GM12878 (cell line): ENCODE data around the gene GRM3. TPM values are rescaled to one million over a fixed set of nuclear protein-coding genes. Genes with fewer than 3 reads are reported as not detected.

Experiments used
- ATAC-seq: fragments of 200-7000 bp; cut with Tn5 transposase; 3 replicates; pipeline ENCODE4 v1.9.1; 2020; ENCODE audit warnings: mild to moderate bottlenecking, moderate library complexity
- BruUV-seq: library from RNA; stranded (reverse); fragments of 400-500 nt; replicated peaks from 2 replicates; lab custom pipeline; 2021; lab: Mats Ljungman, UMichigan
- CTCF ChIA-PET: fragments of 300-600 bp; sonication (Branson Sonifier 250); formaldehyde crosslinking; extraction: SDS; loops from one replicate; lab custom pipeline; 2021; ENCODE audit warnings: inconsistent platforms; lab: Yijun Ruan, JAX
- POLR2A ChIA-PET: fragments of 350-600 bp; formaldehyde crosslinking; extraction: SDS; loops from one replicate; lab custom pipeline; 2021; ENCODE audit warnings: inconsistent platforms; lab: Charles Lee
- RAD21 ChIA-PET: fragments of 300-600 bp; sonication (Branson Sonifier 250); formaldehyde crosslinking; loops from one replicate; lab custom pipeline; 2023; ENCODE audit warnings: antibody characterized with exemption; ENCODE audit not compliant: unreplicated experiment; lab: Charles Lee
- SMC1A ChIA-PET: fragments of 300-600 bp; sonication (Branson Sonifier 250); formaldehyde crosslinking; loops from one replicate; lab custom pipeline; 2023; ENCODE audit not compliant: unreplicated experiment, uncharacterized antibody; lab: Charles Lee
- DNase-seq: peaks from one replicate; pipeline ENCODE4 v3.0.0-alpha.2; 2011; ENCODE audit warnings: low read depth, low spot score
- FAIRE-seq: peaks from 3 replicates; lab custom pipeline; 2011; peaks lifted over from hg19 to GRCh38; lab: Jason Lieb, UNC
- H2AFZ ChIP-seq: 2 replicates; pipeline ENCODE4 v1.6.0; 2011; ENCODE audit warnings: low read depth, low read length, control low read depth; ENCODE audit not compliant: control insufficient read depth
- H3K27ac ChIP-seq: 2 replicates; pipeline ENCODE4 v1.5.1; 2011; ENCODE audit warnings: control low read depth; ENCODE audit not compliant: control insufficient read depth, insufficient read depth
- H3K27me3 ChIP-seq, 2 experiments: replicated peaks in 1 of 2; 2 replicates each; pipeline versions ENCODE4 v1.6.0 to v1.6.1; 2011; ENCODE audit warnings: low read length in 1 of 2; ENCODE audit not compliant: control insufficient read depth in 2 of 2, insufficient read depth in 2 of 2
- H3K36me3 ChIP-seq, 2 experiments: 2 replicates each; pipeline ENCODE4 v1.5.1; 2011; ENCODE audit warnings: low read length in 1 of 2; ENCODE audit not compliant: control insufficient read depth in 2 of 2, insufficient read depth in 2 of 2
- H3K4me1 ChIP-seq: 2 replicates; pipeline ENCODE4 v1.6.1; 2011; ENCODE audit warnings: mild to moderate bottlenecking, low read length, moderate library complexity, mixed read lengths; ENCODE audit not compliant: control insufficient read depth, insufficient read depth
- H3K4me2 ChIP-seq: 2 replicates; pipeline ENCODE4 v1.6.0; 2011; ENCODE audit warnings: control low read depth; ENCODE audit not compliant: control insufficient read depth, insufficient read depth
- H3K4me3 ChIP-seq: fragments of 200-600 bp; sonication (generic); 2 replicates; pipeline ENCODE4 v1.5.1; 2016
- H3K79me2 ChIP-seq: 2 replicates; pipeline ENCODE4 v1.6.0; 2011; ENCODE audit warnings: low read length; ENCODE audit not compliant: control insufficient read depth, insufficient read depth
- H3K9ac ChIP-seq: 2 replicates; pipeline ENCODE4 v1.8.0; 2011; ENCODE audit warnings: low read length, control low read depth, mixed read lengths; ENCODE audit not compliant: control insufficient read depth, insufficient read depth
- H3K9me3 ChIP-seq: replicated peaks from 3 replicates; pipeline ENCODE4 v1.5.1; 2011; ENCODE audit warnings: mild to moderate bottlenecking, low read length; ENCODE audit not compliant: control insufficient read depth, insufficient read depth
- H4K20me1 ChIP-seq: 2 replicates; pipeline ENCODE4 v1.6.0; 2011; ENCODE audit not compliant: control insufficient read depth, insufficient read depth
- E2F8 ChIP-seq: fragments of 450-650 bp; IDR thresholded peaks from 2 replicates; pipeline ENCODE4 v1.6.1; 2018; ENCODE audit warnings: mild to moderate bottlenecking, low read depth, moderate library complexity; ENCODE audit not compliant: partially characterized antibody
- IRF3 ChIP-seq: fragments of 450-650 bp; IDR thresholded peaks from 2 replicates; pipeline ENCODE4 v1.6.1; 2014; ENCODE audit warnings: mild to moderate bottlenecking
- RAD21 ChIP-seq: IDR thresholded peaks from 2 replicates; pipeline ENCODE4 v1.6.1; 2011; ENCODE audit warnings: mild to moderate bottlenecking, low read depth, low read length, moderate library complexity; ENCODE audit not compliant: insufficient read depth
- YY1 ChIP-seq: IDR thresholded peaks from 2 replicates; pipeline ENCODE4 v1.6.1; 2011; ENCODE audit warnings: low read depth, mild to moderate bottlenecking, low read length
- ZNF687 ChIP-seq: fragments of 450-650 bp; IDR thresholded peaks from 2 replicates; pipeline ENCODE4 v1.6.1; 2017; ENCODE audit warnings: mild to moderate bottlenecking, moderate library complexity
- WGBS: methylation state at CpG from one replicate; pipeline ENCODE4 v1.1.6; 2016; ENCODE audit warnings: low lambda C conversion rate; ENCODE audit not compliant: insufficient replicate concordance, insufficient coverage; ENCODE audit errors: missing lambda C conversion rate; 5-methylcytosine and 5-hydroxymethylcytosine counted together
- in situ Hi-C: fragments of 300-500 bp; cut with MboI; formaldehyde crosslinking; loops from 9 replicates; pipeline ENCODE4 v1.14.3; 2018; ENCODE audit warnings: mixed read lengths
- intact Hi-C: fragments of 100-400 bp; cut with micrococcal nuclease; formaldehyde crosslinking; loops from one replicate; pipeline ENCODE4 v1.14.2; 2022; ENCODE audit not compliant: unreplicated experiment
- polyA plus RNA-seq, 11 experiments: library from polyadenylated mRNA; depleted of rRNA in 4 of 11; unstranded in 6 of 11; stranded (reverse) in 5 of 11; fragments of >200 nt; fragmentation: Nextera tagmentation in 4 of 11; fragmentation: Illumina TruSeq in 1 of 11; extraction: Ambion mirVana in 4 of 11; extraction: Trizol in 1 of 11; gene quantifications; 1 replicate in 1 of 11; 2 replicates in 10 of 11; pipeline versions ENCODE4 v1.2.1 to v1.2.3, GENCODE V29; 2011 to 2016; ENCODE audit warnings: inconsistent platforms in 2 of 11, missing spikeins in 2 of 11, low read depth in 1 of 11
- total RNA-seq, 4 experiments: library from RNA; depleted of rRNA in 3 of 4; stranded (reverse); fragments of >200 nt in 3 of 4; fragmentation: Illumina TruSeq in 1 of 4; extraction: Trizol in 1 of 4; gene quantifications; 2 replicates each; pipeline versions ENCODE4 v1.2.1 to v1.2.3, GENCODE V29; 2013 to 2021
- TF ChIP-seq, protein P1 (sequence below): fragments of 450-650 bp; IDR thresholded peaks from 2 replicates; pipeline ENCODE4 v1.6.1; 2017; ENCODE audit warnings: borderline replicate concordance
- TF ChIP-seq, protein P2 (sequence below): IDR thresholded peaks from 2 replicates; pipeline ENCODE4 v1.6.1; 2012; ENCODE audit warnings: low read depth, low read length, improper control_type of control experiment

Gene GRM3
- total and polyA plus RNA-seq, 10 of the 15 experiments (the other 5 are each of a cell fraction or from before 2014, with no cell fraction given), result 0.03 to 0.49 (median 0.15) TPM; not detected in 1

- TF ChIP-seq, protein P1, sequence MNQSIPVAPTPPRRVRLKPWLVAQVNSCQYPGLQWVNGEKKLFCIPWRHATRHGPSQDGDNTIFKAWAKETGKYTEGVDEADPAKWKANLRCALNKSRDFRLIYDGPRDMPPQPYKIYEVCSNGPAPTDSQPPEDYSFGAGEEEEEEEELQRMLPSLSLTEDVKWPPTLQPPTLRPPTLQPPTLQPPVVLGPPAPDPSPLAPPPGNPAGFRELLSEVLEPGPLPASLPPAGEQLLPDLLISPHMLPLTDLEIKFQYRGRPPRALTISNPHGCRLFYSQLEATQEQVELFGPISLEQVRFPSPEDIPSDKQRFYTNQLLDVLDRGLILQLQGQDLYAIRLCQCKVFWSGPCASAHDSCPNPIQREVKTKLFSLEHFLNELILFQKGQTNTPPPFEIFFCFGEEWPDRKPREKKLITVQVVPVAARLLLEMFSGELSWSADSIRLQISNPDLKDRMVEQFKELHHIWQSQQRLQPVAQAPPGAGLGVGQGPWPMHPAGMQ, result no peak
- TF ChIP-seq ZNF687, result no peak
- TF ChIP-seq, protein P2, sequence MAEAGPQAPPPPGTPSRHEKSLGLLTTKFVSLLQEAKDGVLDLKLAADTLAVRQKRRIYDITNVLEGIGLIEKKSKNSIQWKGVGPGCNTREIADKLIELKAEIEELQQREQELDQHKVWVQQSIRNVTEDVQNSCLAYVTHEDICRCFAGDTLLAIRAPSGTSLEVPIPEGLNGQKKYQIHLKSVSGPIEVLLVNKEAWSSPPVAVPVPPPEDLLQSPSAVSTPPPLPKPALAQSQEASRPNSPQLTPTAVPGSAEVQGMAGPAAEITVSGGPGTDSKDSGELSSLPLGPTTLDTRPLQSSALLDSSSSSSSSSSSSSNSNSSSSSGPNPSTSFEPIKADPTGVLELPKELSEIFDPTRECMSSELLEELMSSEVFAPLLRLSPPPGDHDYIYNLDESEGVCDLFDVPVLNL, result no peak
These were observed 3.8 kb downstream of the GRM3 start (continued) for GRCh38 chr7:86647385-86648094.

DNA sequence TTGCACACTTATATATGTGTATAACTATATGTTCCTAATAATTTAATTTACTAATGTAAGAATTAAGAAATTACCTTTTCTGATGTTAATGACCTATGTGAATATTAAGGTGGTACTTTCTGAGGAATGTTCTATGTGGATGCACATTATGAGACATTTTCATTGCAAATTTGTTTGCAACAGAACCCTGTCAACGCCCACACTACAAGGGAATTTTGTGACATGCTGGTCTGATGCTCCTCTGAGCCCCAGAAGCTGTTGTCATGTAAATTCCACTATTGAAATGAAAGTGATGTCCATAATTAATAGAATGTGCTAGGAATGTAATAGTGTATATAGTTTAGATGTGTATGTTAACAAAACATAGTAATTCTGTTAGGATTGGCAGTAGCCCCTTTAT is 4.5 kb downstream of the GRM3 start:
- CTCF ChIA-PET, result no interaction called here

More for the DNA sequence above, 4.5 kb downstream of the GRM3 start:
- RAD21 ChIA-PET, result no interaction called here
- in situ Hi-C loops (no loop called here), intact Hi-C loops (no loop called here)
- no peak overlapping the region for H2AFZ ChIP-seq
- no peak for TF ChIP-seq IRF3
- TF ChIP-seq YY1, result no peak
- no peak for TF ChIP-seq E2F8
- no peak for TF ChIP-seq RAD21
- H3K36me3 ChIP-seq, result no peaks in the 10 kb centered on the region
- H3K27me3 ChIP-seq, result peaks cover 5 to 7% of the 10 kb centered on the region in 2 experiments
- no TSS peak for BruUV-seq
- FAIRE-seq, result no peak
- no peak overlapping the region for H3K4me2 ChIP-seq
- H3K9ac ChIP-seq, result no peak overlapping the region
- H3K4me3 ChIP-seq, result no peak overlapping the region
- no peak for ATAC-seq
- H3K4me1 ChIP-seq, result no peaks in the 10 kb centered on the region
- H3K9me3 ChIP-seq, result no peaks in the 10 kb centered on the region
- no peaks in the 10 kb centered on the region for H4K20me1 ChIP-seq
- SMC1A ChIA-PET, result interaction anchor here (1.0 kb wide), 1 partner anchor 20 kb away, joined by 3 read pairs; no protein-coding TSS in a partner anchor
- POLR2A ChIA-PET, result no interaction called here
- no peak overlapping the region for H3K27ac ChIP-seq
- DNase-seq, result no peak
- H3K79me2 ChIP-seq, result no peaks in the 10 kb centered on the region
- WGBS, result 0% methylated on average over 1 of the region's 1 CpG
